Measurements from ENCODE around the gene TRAPPC3. TPM values are rescaled to one million over a fixed set of nuclear protein-coding genes. Genes with fewer than 3 reads are reported as not detected.

Gene TRAPPC3
- total RNA-seq, 1 experiment from 2014 or later, result 64.6 TPM

- ATAC-seq, result no peak
- no peak overlapping the region for H3K27ac ChIP-seq (ENCODE audit: low read depth, low read length)
Observed at GRCh38 chr1:36176106-36176949, 27.0 kb upstream of the TRAPPC3 start.

More at GRCh38 chr1:36176106-36176949, 27.0 kb upstream of the TRAPPC3 start:
- Histone ChIP-seq H3K79me2 (ENCODE audit: insufficient read depth, low read length) (no peaks in the 10 kb centered on the region), H3K4me2 (ENCODE audit: low read length) (no peak overlapping the region), H3K9me3 (ENCODE audit: control insufficient read depth in 1 of 2, insufficient read depth in 1 of 2, low read depth in 1 of 2, low read length in 2 of 2) (no peaks in the 10 kb centered on the region), H3K36me3 (ENCODE audit: control insufficient read depth in 1 of 2, insufficient read depth in 2 of 2, low read length in 2 of 2) (peaks cover 46 to 67% of the 10 kb centered on the region in 2 experiments), H3K4me1 (ENCODE audit: control insufficient read depth in 1 of 2, insufficient read depth in 2 of 2, low read length in 2 of 2) (peaks cover 2 to 26% of the 10 kb centered on the region in 2 experiments; a peak in 3 of 4 replicates), H4K20me1 (ENCODE audit: insufficient read depth) (no peaks in the 10 kb centered on the region), H3K9me2 (ENCODE audit: insufficient read depth) (no peaks in the 10 kb centered on the region), H3K27me3 (ENCODE audit: insufficient read depth, low read length) (no peaks in the 10 kb centered on the region), H2AFZ (ENCODE audit: low read depth, low read length, poor library complexity, severe bottlenecking) (no peak overlapping the region), H3K4me3 (replicated peaks in 1 of 2; ENCODE audit: low read depth in 1 of 2, low read length in 2 of 2) (no peak overlapping the region), H3K9ac (ENCODE audit: low read length) (no peak overlapping the region)
- intact Hi-C loops (cut with micrococcal nuclease), result no loop called here
- TF ChIP-seq ZBTB33 (IDR thresholded peaks at IDR 0.05; ENCODE audit: extremely low read depth, insufficient replicate concordance, low read length) (no peak), EZH2 (IDR thresholded peaks at IDR 0.05) (no peak), JUND (IDR thresholded peaks at IDR 0.05) (no peak), ELF1 (IDR thresholded peaks at IDR 0.05; ENCODE audit: borderline replicate concordance, low read depth) (no peak)
- no peak for DNase-seq (ENCODE audit: low read depth, low spot score)
- ChIA-PET POLR2A (no interaction called here), RAD21 (ENCODE audit: low non-redundant PET in 1 of 2, low total read pairs in 2 of 2, uncharacterized antibody in 2 of 2, unreplicated experiment in 2 of 2) (no interaction called here), CTCF (no interaction called here)
- BruUV-seq (replicated peaks), result no TSS peak
